Left hindlimb (tissue), 1 donor: ENCODE measurements around the gene ABHD8.
"Not testable (repeated sequence)": the region's sequence is repeated elsewhere in the genome, so short reads cannot be mapped to it uniquely, and the experiment has no call there.

ENCODE experiments used
- DNase-seq: peaks from one replicate; pipeline ENCODE4 v3.0.0-alpha.2; 2018

The ABHD8 gene

GRCh38 chr19:17320435-17320834 is 17.2 kb upstream of the ABHD8 start:
- DNase-seq, result no peak

GRCh38 chr19:17319473-17320238 is 16.4 kb upstream of the ABHD8 start:
- DNase-seq, result no peak

GRCh38 chr19:17318966-17319365 is 15.7 kb upstream of the ABHD8 start:
- DNase-seq, result no peak

GRCh38 chr19:17314007-17314593 is 10.9 kb upstream of the ABHD8 start:
- DNase-seq, result no peak

- no peak for DNase-seq
Observed at GRCh38 chr19:17312189-17313113, 9.2 kb upstream of the ABHD8 start.

- DNase-seq, result no peak
Observed at GRCh38 chr19:17311455-17312188, 8.4 kb upstream of the ABHD8 start.

- DNase-seq, result no peak
Observed at GRCh38 chr19:17309965-17310461, 6.8 kb upstream of the ABHD8 start.

- peak; percentile 99 for DNase-seq
Observed at GRCh38 chr19:17309198-17309964, 6.2 kb upstream of the ABHD8 start, which contains the start of gene DDA1. Gene DDA1, plus strand, starts transcription at chr19:17309563. Its CDS starts 92 bp downstream, at chr19:17309655.

- no peak for DNase-seq
Observed at GRCh38 chr19:17307876-17308377, 4.7 kb upstream of the ABHD8 start.

- DNase-seq, result no peak
Observed at GRCh38 chr19:17306285-17306714, 3.1 kb upstream of the ABHD8 start.

- peak; percentile 97 for DNase-seq
Observed at GRCh38 chr19:17305517-17306284, 2.5 kb upstream of the ABHD8 start, which contains the start of gene MRPL34. Gene MRPL34, plus strand, starts transcription at chr19:17305872. Its CDS starts 21 bp downstream, at chr19:17305893.

GRCh38 chr19:17305216-17305516 is 1.9 kb upstream of the ABHD8 start:
- no peak for DNase-seq

GRCh38 chr19:17304386-17305215 is 1.4 kb upstream of the ABHD8 start:
- no peak for DNase-seq

GRCh38 chr19:17303940-17304267 is 679 bp upstream of the ABHD8 start:
- no peak for DNase-seq

- no peak for DNase-seq
Observed at GRCh38 chr19:17302391-17303166, 646 bp downstream of the ABHD8 start.

GRCh38 chr19:17300992-17301619 is 2.1 kb downstream of the ABHD8 start:
- DNase-seq, result no peak

- DNase-seq, result no peak
Observed at GRCh38 chr19:17296976-17297375, 6.2 kb downstream of the ABHD8 start.

- no peak for DNase-seq
Observed at GRCh38 chr19:17296273-17296672, 7.0 kb downstream of the ABHD8 start.

GRCh38 chr19:17295551-17295950 is 7.7 kb downstream of the ABHD8 start:
- not testable (repeated sequence) for DNase-seq
